Measurements from ENCODE around the gene MAB21L2.

- TF ChIP-seq CTCF (IDR thresholded peaks at IDR 0.05) (no peak), POLR2A (IDR thresholded peaks at IDR 0.05) (no peak)
These were observed 34.7 kb upstream of the MAB21L2 start for GRCh38 chr4:150547154-150547838.
